BE2C (cell line): Measurements from ENCODE around the gene PLEKHA1.
A peak's percentile ranks its signal among the peaks of the same experiment; 100 is the strongest.

Experiments used
- DNase-seq: peaks from one replicate; pipeline ENCODE4 v3.0.0-alpha.2; 2020
- H3K27me3 ChIP-seq: fragments of 250-450 bp; sonication (Bioruptor Pico); 2 replicates; pipeline ENCODE4 v1.5.1; 2020; ENCODE audit warnings: mild to moderate bottlenecking
- H3K36me3 ChIP-seq: fragments of 250-450 bp; sonication (Bioruptor Pico); 2 replicates; pipeline ENCODE4 v1.5.1; 2020; ENCODE audit warnings: mild to moderate bottlenecking
- H3K4me1 ChIP-seq: fragments of 250-450 bp; sonication (Bioruptor Pico); 2 replicates; pipeline ENCODE4 v1.5.1; 2020
- H3K4me3 ChIP-seq: 2 replicates; pipeline ENCODE4 v1.5.1; 2011; ENCODE audit warnings: low read depth, low read length
- H3K9me3 ChIP-seq: fragments of 250-450 bp; sonication (Bioruptor Pico); 2 replicates; pipeline ENCODE4 v1.5.1; 2020
- TF ChIP-seq, protein P1 (sequence below): IDR thresholded peaks from 2 replicates; pipeline ENCODE4 v1.5.1; 2012; ENCODE audit warnings: mild to moderate bottlenecking, low read depth, low read length

Gene PLEKHA1

DNA sequence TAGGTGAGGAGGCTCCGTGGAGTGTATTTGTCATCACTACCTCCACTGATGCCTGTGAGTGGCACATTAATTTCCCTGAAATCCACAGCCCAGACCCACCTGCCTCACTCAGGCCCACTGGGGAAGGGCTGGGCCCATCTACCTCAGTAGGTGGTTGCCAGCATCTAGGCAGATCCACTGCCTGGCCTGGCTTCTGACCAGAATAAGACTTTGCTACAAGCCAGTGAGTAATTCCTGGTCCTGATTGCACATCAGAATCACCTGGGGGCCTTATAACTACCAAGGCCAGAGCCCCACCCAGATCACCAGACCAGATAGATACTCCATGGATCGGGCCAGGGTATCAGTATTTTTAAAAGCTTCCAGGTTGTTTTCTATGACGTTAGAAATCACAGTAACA, 37.5 kb upstream of the PLEKHA1 start:
- TF ChIP-seq, protein P1, sequence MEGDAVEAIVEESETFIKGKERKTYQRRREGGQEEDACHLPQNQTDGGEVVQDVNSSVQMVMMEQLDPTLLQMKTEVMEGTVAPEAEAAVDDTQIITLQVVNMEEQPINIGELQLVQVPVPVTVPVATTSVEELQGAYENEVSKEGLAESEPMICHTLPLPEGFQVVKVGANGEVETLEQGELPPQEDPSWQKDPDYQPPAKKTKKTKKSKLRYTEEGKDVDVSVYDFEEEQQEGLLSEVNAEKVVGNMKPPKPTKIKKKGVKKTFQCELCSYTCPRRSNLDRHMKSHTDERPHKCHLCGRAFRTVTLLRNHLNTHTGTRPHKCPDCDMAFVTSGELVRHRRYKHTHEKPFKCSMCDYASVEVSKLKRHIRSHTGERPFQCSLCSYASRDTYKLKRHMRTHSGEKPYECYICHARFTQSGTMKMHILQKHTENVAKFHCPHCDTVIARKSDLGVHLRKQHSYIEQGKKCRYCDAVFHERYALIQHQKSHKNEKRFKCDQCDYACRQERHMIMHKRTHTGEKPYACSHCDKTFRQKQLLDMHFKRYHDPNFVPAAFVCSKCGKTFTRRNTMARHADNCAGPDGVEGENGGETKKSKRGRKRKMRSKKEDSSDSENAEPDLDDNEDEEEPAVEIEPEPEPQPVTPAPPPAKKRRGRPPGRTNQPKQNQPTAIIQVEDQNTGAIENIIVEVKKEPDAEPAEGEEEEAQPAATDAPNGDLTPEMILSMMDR: no peak
- no peaks in the 10 kb centered on the region for H3K27me3 ChIP-seq
- no peaks in the 10 kb centered on the region for H3K4me1 ChIP-seq
- no peaks in the 10 kb centered on the region for H3K36me3 ChIP-seq
- H3K9me3 ChIP-seq: no peaks in the 10 kb centered on the region
- DNase-seq: no peak
- no peak overlapping the region for H3K4me3 ChIP-seq

DNA sequence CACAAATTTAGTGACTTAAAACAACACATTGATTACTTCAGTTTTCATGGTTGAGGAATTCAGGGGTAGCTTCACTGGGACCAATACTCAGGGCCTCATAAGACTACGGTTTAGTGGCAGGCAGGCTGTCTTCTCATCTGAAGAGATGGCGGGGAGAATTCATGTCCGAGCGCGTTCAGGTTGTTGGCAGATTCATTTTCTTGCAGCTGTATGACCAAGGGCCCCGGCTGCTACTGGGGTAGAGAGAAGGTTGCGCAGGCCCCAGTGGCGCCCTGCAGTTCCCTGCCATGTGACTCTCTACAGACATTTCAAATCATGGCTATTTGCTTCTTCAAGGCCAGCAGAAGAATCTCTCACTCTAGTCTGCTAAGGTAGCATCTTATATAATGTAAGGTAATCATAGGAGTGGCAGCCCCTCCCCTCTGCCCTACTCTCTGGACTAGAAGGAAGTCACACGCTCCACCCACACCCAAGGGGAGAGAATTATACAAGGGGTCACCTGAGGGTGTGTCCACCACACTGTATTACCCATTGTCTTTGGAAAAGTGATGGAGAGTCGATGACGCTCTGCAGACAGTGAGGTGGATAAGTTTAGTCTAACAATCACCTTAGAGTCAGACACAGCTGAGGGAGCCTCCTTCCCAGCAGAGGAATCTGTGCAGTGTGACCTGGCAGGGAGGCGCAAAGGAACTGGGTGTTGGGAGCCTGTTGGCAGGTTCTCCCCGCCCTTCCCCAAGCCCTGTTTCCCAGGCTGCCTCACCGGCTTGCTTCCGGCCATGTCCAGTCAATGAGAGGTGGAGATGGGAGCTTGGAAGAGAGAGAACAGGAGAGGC, 35.7 kb upstream of the PLEKHA1 start:
- Histone ChIP-seq H3K9me3 (no peaks in the 10 kb centered on the region), H3K4me3 (no peak overlapping the region), H3K27me3 (no peaks in the 10 kb centered on the region), H3K36me3 (no peaks in the 10 kb centered on the region), H3K4me1 (no peaks in the 10 kb centered on the region)
- TF ChIP-seq, protein P1: no peak
- DNase-seq: no peak

DNA sequence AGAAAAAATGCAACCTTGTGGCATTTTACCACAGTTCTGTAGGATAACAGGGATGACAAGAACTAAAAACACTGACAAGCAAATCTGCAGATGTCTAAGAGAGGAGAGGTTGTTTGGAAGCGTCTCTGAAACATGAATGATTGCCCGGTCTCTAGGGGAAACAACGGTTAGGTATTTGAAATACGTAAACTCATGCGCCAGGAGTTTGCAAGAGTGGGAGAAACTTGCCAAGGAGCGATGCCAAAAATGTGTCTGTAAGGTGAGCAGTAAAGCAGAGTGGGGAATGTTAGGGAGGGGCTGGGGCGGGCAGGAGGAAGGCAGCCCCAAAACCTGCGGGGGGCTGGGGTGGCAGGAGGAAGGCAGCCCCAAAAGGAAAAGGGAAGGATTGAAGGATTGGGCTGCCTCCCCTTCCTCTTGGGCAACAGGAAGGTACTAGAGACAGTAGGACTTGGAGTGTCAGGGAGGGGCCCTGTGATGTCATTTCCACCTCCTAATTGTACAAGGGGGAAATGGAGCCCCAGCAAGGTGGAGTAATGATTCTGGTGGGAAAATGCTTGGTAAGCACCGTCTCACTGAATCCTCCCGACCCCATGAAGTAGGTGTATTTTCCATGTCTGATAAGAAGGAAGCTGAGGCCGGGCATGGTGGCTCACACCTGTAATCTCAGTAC, 33.2 kb upstream of the PLEKHA1 start:
- H3K27me3 ChIP-seq: no peaks in the 10 kb centered on the region
- no peaks in the 10 kb centered on the region for H3K4me1 ChIP-seq
- DNase-seq: no peak
- TF ChIP-seq, protein P1: no peak
- no peaks in the 10 kb centered on the region for H3K9me3 ChIP-seq
- no peaks in the 10 kb centered on the region for H3K36me3 ChIP-seq
- no peak overlapping the region for H3K4me3 ChIP-seq

GRCh38 chr10:122342293-122343134, 32.0 kb upstream of the PLEKHA1 start:
- Histone ChIP-seq H3K4me1 (no peaks in the 10 kb centered on the region), H3K27me3 (no peaks in the 10 kb centered on the region), H3K36me3 (no peaks in the 10 kb centered on the region), H3K9me3 (no peaks in the 10 kb centered on the region), H3K4me3 (no peak overlapping the region)
- peak; percentile 27 for DNase-seq
- TF ChIP-seq, protein P1: peak; percentile 74

- Histone ChIP-seq H3K27me3 (no peaks in the 10 kb centered on the region), H3K9me3 (no peaks in the 10 kb centered on the region), H3K4me3 (no peak overlapping the region), H3K36me3 (no peaks in the 10 kb centered on the region), H3K4me1 (no peaks in the 10 kb centered on the region)
- TF ChIP-seq, protein P1: no peak
- DNase-seq: no peak
Measured at GRCh38 chr10:122343135-122343800, 31.2 kb upstream of the PLEKHA1 start.
